HG03442 (cell line): ENCODE results near the gene ABCD1.
"Not testable (repeated sequence)": the region's sequence is repeated elsewhere in the genome, so short reads cannot be mapped to it uniquely, and the experiment has no call there.

Source experiments
- ATAC-seq: cut with Tn5 transposase; IDR thresholded peaks from one replicate; pipeline ENCODE4 v1.9.1; 2021; ENCODE audit warnings: mild to moderate bottlenecking, moderate library complexity; ENCODE audit not compliant: unreplicated experiment

Gene ABCD1

DNA sequence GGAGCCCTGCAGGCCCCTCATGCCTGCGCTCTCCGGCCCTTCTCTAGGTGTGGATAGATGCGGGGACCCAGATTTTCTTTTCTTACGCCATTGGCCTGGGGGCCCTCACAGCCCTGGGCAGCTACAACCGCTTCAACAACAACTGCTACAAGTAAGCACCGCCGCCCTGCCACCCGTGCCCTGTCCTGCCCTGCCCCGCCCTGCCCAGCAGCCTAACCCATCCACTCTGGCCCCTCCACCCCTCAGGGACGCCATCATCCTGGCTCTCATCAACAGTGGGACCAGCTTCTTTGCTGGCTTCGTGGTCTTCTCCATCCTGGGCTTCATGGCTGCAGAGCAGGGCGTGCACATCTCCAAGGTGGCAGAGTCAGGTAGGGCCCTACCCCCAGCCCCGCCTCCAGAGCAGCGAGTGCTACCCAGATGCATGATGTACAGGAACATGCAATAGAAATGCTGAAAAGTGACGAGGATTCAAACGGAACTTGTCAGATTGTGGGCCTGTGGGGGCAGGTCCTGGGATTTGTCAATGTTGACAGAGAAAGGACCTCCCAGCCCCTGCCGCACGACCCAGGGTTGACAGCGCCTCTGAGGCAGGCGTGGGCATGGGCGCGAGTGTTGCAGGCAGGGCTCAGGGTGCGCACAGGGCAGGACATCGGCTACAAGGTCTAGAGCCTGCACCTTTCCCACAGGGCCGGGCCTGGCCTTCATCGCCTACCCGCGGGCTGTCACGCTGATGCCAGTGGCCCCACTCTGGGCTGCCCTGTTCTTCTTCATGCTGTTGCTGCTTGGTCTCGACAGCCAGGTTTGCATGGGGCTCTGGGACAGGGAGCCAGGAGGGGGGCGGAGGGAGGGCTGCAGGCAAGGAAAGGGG, 31.2 kb upstream of the ABCD1 start:
- no peak for ATAC-seq

DNA sequence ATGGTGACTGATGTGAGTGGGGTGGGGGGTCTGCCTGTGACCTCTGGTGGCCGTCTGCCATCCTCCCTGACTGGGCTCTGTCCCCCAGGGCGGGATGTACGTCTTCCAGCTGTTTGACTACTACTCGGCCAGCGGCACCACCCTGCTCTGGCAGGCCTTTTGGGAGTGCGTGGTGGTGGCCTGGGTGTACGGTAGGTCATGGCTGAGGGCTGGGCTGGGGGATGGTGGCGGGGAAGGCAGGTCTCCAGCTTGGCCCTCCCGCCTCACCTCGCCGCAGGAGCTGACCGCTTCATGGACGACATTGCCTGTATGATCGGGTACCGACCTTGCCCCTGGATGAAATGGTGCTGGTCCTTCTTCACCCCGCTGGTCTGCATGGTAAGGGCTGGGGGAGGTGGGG, 30.4 kb upstream of the ABCD1 start:
- not testable (repeated sequence) for ATAC-seq

DNA sequence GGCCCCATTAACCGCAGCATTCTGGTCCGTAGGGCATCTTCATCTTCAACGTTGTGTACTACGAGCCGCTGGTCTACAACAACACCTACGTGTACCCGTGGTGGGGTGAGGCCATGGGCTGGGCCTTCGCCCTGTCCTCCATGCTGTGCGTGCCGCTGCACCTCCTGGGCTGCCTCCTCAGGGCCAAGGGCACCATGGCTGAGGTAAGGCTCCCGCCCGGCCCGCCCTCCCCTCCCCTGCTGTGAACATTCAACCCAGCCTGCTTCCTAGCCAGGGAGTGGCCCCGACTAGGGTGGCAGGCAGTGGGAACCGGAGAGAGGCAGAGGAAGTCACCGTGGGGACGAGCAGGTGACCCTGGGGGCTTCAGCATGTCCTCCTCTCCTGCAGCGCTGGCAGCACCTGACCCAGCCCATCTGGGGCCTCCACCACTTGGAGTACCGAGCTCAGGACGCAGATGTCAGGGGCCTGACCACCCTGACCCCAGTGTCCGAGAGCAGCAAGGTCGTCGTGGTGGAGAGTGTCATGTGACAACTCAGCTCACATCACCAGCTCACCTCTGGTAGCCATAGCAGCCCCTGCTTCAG, 29.9 kb upstream of the ABCD1 start:
- no peak for ATAC-seq

DNA sequence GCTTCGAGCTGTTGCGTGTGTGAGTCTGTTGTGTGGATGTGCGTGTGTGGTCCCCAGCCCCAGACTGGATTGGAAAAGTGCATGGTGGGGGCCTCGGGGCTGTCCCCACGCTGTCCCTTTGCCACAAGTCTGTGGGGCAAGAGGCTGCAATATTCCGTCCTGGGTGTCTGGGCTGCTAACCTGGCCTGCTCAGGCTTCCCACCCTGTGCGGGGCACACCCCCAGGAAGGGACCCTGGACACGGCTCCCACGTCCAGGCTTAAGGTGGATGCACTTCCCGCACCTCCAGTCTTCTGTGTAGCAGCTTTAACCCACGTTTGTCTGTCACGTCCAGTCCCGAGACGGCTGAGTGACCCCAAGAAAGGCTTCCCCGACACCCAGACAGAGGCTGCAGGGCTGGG, 28.6 kb upstream of the ABCD1 start:
- no peak for ATAC-seq

- ATAC-seq = not testable (repeated sequence)
Measured at GRCh38 chrX:153696538-153696937, 28.1 kb upstream of the ABCD1 start.

GRCh38 chrX:153696986-153697722, 27.5 kb upstream of the ABCD1 start:
- ATAC-seq = not testable (repeated sequence)

DNA sequence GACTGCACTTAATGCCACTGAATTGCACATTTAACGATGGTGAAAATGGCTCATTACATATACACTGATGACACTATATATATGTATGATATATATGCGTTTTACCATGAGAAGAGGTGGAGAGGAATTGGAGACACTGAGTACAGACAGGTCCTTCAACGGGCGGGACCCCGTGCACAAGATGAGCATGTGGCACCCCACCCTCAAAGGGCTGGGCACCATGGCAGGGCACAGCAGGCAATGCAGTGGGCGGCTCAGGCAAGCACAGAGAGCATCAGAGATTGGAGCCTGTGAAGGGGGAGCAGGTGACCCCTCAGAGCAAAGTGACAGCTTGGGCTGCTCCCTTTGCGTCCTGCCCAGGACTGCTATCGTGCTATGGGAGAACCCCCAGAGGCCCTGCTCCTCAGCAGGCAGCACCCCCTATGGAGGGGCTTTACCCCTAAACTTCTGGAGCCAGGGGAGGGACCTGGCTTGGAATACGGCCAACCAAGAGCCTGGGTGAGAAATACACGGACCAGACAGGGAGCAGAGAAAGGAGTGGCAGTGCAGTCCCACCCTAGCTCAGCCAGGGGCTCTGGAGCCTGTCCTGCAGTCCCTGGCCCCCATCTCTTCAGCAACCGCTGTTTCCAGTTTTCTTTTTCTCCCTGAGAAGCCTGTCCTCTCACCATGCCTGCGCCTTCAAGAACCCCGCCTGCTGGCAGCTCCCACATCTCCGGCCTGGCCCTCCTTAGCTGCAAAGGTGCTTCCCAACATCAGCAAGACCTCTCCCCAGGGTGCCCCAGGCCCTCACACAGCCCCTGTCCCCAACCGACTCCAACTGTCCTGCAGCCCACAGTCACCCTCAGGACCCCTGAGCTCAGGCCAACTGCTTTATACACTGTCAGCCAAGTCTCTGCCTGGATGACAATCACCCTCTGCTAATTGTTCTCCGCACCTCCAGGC, 26.5 kb upstream of the ABCD1 start:
- no peak for ATAC-seq

- not testable (repeated sequence) for ATAC-seq
Measured at GRCh38 chrX:153699210-153699783, 25.4 kb upstream of the ABCD1 start.

- ATAC-seq = not testable (repeated sequence)
Measured at GRCh38 chrX:153699784-153700371, 24.8 kb upstream of the ABCD1 start.

GRCh38 chrX:153700376-153700945, 24.2 kb upstream of the ABCD1 start:
- ATAC-seq = no peak

DNA sequence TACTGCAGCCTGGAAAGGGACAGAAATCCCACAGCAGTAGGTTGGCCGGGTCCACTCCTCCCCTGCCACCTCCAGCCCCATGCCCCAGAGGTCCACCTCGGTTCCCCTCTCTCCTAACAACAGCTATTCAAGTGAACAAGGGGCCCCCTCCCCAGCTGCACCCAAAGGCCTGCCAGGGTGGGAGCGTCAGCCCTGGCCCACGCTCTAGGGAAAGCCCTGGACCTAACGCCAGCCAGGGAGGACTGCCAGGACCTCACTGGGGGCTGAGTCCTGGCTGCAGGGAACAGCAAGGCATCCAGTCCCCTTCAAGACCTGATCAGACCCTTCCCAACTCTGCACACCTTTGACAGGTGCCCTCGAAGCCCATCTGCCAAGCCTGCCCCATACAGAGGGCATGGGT, 23.7 kb upstream of the ABCD1 start:
- ATAC-seq = no peak

DNA sequence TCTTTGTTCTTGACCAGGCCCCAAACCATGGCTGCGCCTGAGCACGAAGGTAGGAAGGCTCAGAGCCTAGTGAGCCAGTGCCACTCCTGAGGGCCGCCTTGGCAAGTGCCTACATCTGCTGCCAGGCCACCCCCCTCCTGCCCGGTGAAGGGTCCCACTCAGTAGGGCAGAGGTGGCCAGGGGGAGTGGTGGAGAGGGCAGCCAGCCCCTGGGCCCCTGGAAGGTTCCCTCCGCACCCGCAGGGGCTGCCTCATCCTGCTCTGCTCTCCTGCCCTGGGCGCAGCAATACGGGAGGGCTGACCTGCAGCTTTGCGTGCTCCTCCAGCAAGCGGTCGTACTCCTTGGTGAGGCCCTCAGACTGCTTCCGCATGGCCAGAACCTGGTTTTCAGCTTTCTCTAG, 22.9 kb upstream of the ABCD1 start:
- no peak for ATAC-seq

- ATAC-seq = no peak
Measured at GRCh38 chrX:153702336-153703035, 22.2 kb upstream of the ABCD1 start.

GRCh38 chrX:153703036-153703370, 21.7 kb upstream of the ABCD1 start:
- ATAC-seq = no peak

- no peak for ATAC-seq
Measured at GRCh38 chrX:153704021-153704526, 20.6 kb upstream of the ABCD1 start.

- ATAC-seq = not testable (repeated sequence)
Measured at GRCh38 chrX:153704631-153705402, 19.8 kb upstream of the ABCD1 start.

DNA sequence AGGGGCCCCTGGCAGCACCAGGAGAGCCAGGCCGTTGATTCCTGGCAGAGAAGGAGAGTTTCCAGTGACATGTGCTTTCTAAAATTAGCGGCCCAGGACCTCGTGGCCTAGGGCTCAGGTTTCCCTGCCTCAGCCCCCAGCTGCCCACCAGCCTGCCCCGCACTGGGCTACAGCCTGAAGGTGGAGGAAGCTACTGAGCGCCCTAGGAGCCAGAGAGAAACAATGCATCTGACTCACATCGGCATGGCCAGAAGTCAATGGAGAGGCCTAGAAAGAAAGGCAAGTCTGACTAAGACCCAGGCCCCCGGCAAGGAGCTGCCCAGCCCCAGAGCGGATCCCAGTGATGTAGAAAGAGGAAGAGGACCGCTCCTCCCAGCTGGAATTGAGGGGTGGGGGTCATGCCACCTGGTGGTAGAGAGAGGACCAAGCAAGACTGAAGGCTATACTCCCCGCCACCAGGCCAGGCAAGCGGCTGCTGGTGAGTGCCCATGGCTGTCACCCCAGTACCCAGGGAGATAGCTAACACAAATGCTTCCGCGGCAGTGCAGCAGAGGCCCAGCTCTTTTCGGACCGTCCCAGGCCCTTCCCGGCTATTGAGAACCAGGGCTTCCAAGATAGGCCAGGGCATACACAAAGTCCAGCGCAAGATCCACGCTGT, 19.1 kb upstream of the ABCD1 start:
- ATAC-seq = not testable (repeated sequence)

- no peak for ATAC-seq
Measured at GRCh38 chrX:153706799-153707198, 17.9 kb upstream of the ABCD1 start.
